Liver (tissue), 3 donors: ENCODE data around the gene CXCL1.

Experiments used
- CTCF ChIP-seq: fragments of 150-350 bp; IDR thresholded peaks from 2 replicates; pipeline ENCODE4 v1.5.1; 2017; ENCODE audit warnings: improper control_type of control experiment, low read depth, low read length; ENCODE audit not compliant: missing input control
- GABPA ChIP-seq, 2 donors: IDR thresholded peaks in 1 of 2; conservative IDR thresholded peaks in 1 of 2; 2 replicates each; pipeline ENCODE4 v1.6.1; 2016; ENCODE audit warnings: antibody characterized with exemption in 2 of 2, mild to moderate bottlenecking in 1 of 2, moderate library complexity in 1 of 2
- JUND ChIP-seq, 2 donors: IDR thresholded peaks; 2 replicates each; pipeline ENCODE4 v1.6.1; 2016; ENCODE audit warnings: antibody characterized with exemption in 2 of 2
- RAD21 ChIP-seq, 2 donors: IDR thresholded peaks; 2 replicates each; pipeline ENCODE4 v1.6.1; 2016; ENCODE audit warnings: antibody characterized with exemption in 2 of 2, mild to moderate bottlenecking in 2 of 2
- REST ChIP-seq: IDR thresholded peaks from 2 replicates; pipeline ENCODE4 v1.6.1; 2016; ENCODE audit warnings: antibody characterized with exemption, mild to moderate bottlenecking
- YY1 ChIP-seq: IDR thresholded peaks from 2 replicates; pipeline ENCODE4 v1.6.1; 2016; ENCODE audit warnings: antibody characterized with exemption, mild to moderate bottlenecking
- donor health status: healthy.
- donor health status: healthy.

GRCh38 chr4:73908965-73909364, 39.8 kb downstream of the CXCL1 start:
- TF ChIP-seq CTCF (no peak), RAD21 (IDR thresholded peaks at IDR 0.05) (no peak), JUND (IDR thresholded peaks at IDR 0.05) (no peak), YY1 (no peak), GABPA (IDR thresholded peaks at IDR 0.05 in 1 of 2, conservative IDR thresholded peaks at IDR 0.05 in 1 of 2) (no peak), REST (no peak)
